KMS-11 (cell line): ENCODE measurements around the gene ZNF668.
"Not testable (repeated sequence)": the region's sequence is repeated elsewhere in the genome, so short reads cannot be mapped to it uniquely, and the experiment has no call there.

Source experiments
- H2AFZ ChIP-seq: fragments of 200-600 bp; sonication (generic); 2 replicates; pipeline ENCODE4 v1.6.1; 2016; ENCODE audit warnings: antibody characterized with exemption, mixed run types, low read depth
- H3K27ac ChIP-seq: fragments of 200-600 bp; sonication (generic); 2 replicates; pipeline ENCODE4 v1.6.1; 2016; ENCODE audit warnings: mild to moderate bottlenecking, mixed run types
- H3K27me3 ChIP-seq: fragments of 200-600 bp; sonication (generic); 2 replicates; pipeline ENCODE4 v1.6.1; 2017; ENCODE audit warnings: mild to moderate bottlenecking, low read depth, mixed run types, moderate library complexity; ENCODE audit not compliant: insufficient read depth
- H3K36me3 ChIP-seq: fragments of 200-600 bp; sonication (generic); 2 replicates; pipeline ENCODE4 v1.6.1; 2017; ENCODE audit warnings: mild to moderate bottlenecking, mixed run types; ENCODE audit not compliant: insufficient read depth
- H3K4me1 ChIP-seq: fragments of 200-600 bp; sonication (generic); 2 replicates; pipeline ENCODE4 v1.6.1; 2016; ENCODE audit warnings: mild to moderate bottlenecking, low read depth, mixed run types; ENCODE audit not compliant: poor library complexity, severe bottlenecking
- H3K4me2 ChIP-seq: fragments of 200-600 bp; sonication (generic); 2 replicates; pipeline ENCODE4 v1.7.0; 2016; ENCODE audit warnings: mild to moderate bottlenecking, mixed run types
- H3K4me3 ChIP-seq: fragments of 200-600 bp; sonication (generic); IDR thresholded peaks from 2 replicates; pipeline ENCODE4 v1.6.1; 2017; ENCODE audit warnings: low read depth, low read length, mixed read lengths; ENCODE audit not compliant: insufficient read depth
- H3K79me2 ChIP-seq: fragments of 200-600 bp; sonication (generic); 2 replicates; pipeline ENCODE4 v1.6.1; 2016; ENCODE audit warnings: low read depth, mixed run types; ENCODE audit not compliant: insufficient read depth
- H3K9ac ChIP-seq: fragments of 200-600 bp; sonication (generic); 2 replicates; pipeline ENCODE4 v1.6.1; 2016; ENCODE audit warnings: mild to moderate bottlenecking, mixed run types
- H4K20me1 ChIP-seq: fragments of 200-600 bp; sonication (generic); 2 replicates; pipeline ENCODE4 v1.6.1; 2016; ENCODE audit warnings: mild to moderate bottlenecking, mixed run types; ENCODE audit not compliant: insufficient read depth
- TF ChIP-seq, protein P1 (sequence below): fragments of 200-600 bp; sonication (generic); conservative IDR thresholded peaks from 2 replicates; pipeline ENCODE4 v1.6.1; 2017; ENCODE audit warnings: low read depth, mild to moderate bottlenecking, antibody characterized with exemption, low read length, moderate library complexity, mixed read lengths

Gene ZNF668

GRCh38 chr16:31108035-31108793, 34.2 kb upstream of the ZNF668 start, which contains the start of gene BCKDK:
Gene BCKDK (plus strand): TSS chr16:31108386. CDS start chr16:31109224, 838 bp downstream.
- TF ChIP-seq, protein P1, sequence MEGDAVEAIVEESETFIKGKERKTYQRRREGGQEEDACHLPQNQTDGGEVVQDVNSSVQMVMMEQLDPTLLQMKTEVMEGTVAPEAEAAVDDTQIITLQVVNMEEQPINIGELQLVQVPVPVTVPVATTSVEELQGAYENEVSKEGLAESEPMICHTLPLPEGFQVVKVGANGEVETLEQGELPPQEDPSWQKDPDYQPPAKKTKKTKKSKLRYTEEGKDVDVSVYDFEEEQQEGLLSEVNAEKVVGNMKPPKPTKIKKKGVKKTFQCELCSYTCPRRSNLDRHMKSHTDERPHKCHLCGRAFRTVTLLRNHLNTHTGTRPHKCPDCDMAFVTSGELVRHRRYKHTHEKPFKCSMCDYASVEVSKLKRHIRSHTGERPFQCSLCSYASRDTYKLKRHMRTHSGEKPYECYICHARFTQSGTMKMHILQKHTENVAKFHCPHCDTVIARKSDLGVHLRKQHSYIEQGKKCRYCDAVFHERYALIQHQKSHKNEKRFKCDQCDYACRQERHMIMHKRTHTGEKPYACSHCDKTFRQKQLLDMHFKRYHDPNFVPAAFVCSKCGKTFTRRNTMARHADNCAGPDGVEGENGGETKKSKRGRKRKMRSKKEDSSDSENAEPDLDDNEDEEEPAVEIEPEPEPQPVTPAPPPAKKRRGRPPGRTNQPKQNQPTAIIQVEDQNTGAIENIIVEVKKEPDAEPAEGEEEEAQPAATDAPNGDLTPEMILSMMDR: no peak
- H3K4me1 ChIP-seq: peaks cover 21% of the 10 kb centered on the region
- H3K79me2 ChIP-seq: peaks cover 14% of the 10 kb centered on the region; the same call in 1 of the 2 replicates
- no peaks in the 10 kb centered on the region for H3K27me3 ChIP-seq
- H3K9ac ChIP-seq: peak within 1 kb of the TSS; percentile 87
- peak within 1 kb of the TSS; percentile 87 for H3K27ac ChIP-seq
- no peaks in the 10 kb centered on the region for H4K20me1 ChIP-seq
- H3K36me3 ChIP-seq: no peaks in the 10 kb centered on the region
- peak within 1 kb of the TSS; percentile 98 for H3K4me2 ChIP-seq
- peak within 1 kb of the TSS; percentile 67 for H3K4me3 ChIP-seq
- peak within 1 kb of the TSS; percentile 75 for H2AFZ ChIP-seq

- Histone ChIP-seq H4K20me1 (no peaks in the 10 kb centered on the region), H3K27ac (peak overlapping the region; percentile 87)
These were observed 33.4 kb upstream of the ZNF668 start for GRCh38 chr16:31107465-31107867.

GRCh38 chr16:31106509-31107464, 32.7 kb upstream of the ZNF668 start:
- peak overlapping the region; percentile 87 for H3K27ac ChIP-seq
- no peaks in the 10 kb centered on the region for H4K20me1 ChIP-seq
- TF ChIP-seq, protein P1: no peak
- H3K4me1 ChIP-seq: peaks cover 21% of the 10 kb centered on the region
- no peaks in the 10 kb centered on the region for H3K36me3 ChIP-seq
- peak overlapping the region; percentile 98 for H3K4me2 ChIP-seq
- no peak overlapping the region for H3K4me3 ChIP-seq
- H3K27me3 ChIP-seq: no peaks in the 10 kb centered on the region
- peak overlapping the region; percentile 87; the same call in 1 of the 2 replicates for H3K9ac ChIP-seq
- peak overlapping the region; percentile 75 for H2AFZ ChIP-seq
- peaks cover 14% of the 10 kb centered on the region; the same call in 1 of the 2 replicates for H3K79me2 ChIP-seq

More at GRCh38 chr16:31107465-31107867, 33.4 kb upstream of the ZNF668 start:
- H3K4me2 ChIP-seq: peak overlapping the region; percentile 98
- H2AFZ ChIP-seq: peak overlapping the region; percentile 75
- H3K36me3 ChIP-seq: no peaks in the 10 kb centered on the region
- TF ChIP-seq, protein P1: no peak
- no peaks in the 10 kb centered on the region for H3K27me3 ChIP-seq
- peak overlapping the region; percentile 87 for H3K9ac ChIP-seq
- peaks cover 21% of the 10 kb centered on the region for H3K4me1 ChIP-seq
- H3K79me2 ChIP-seq: peaks cover 14% of the 10 kb centered on the region; the same call in 1 of the 2 replicates
- H3K4me3 ChIP-seq: peak overlapping the region; percentile 67

GRCh38 chr16:31105677-31106213, 31.7 kb upstream of the ZNF668 start:
- TF ChIP-seq, protein P1: peak; percentile 68
- H3K4me3 ChIP-seq: no peak overlapping the region
- no peak overlapping the region for H3K27ac ChIP-seq
- no peak overlapping the region for H2AFZ ChIP-seq
- no peak overlapping the region for H3K9ac ChIP-seq
- H3K36me3 ChIP-seq: no peaks in the 10 kb centered on the region
- H4K20me1 ChIP-seq: no peaks in the 10 kb centered on the region
- no peaks in the 10 kb centered on the region for H3K27me3 ChIP-seq
- no peak overlapping the region for H3K4me2 ChIP-seq
- peaks cover 14% of the 10 kb centered on the region; the same call in 1 of the 2 replicates for H3K79me2 ChIP-seq
- H3K4me1 ChIP-seq: peaks cover 21% of the 10 kb centered on the region

DNA sequence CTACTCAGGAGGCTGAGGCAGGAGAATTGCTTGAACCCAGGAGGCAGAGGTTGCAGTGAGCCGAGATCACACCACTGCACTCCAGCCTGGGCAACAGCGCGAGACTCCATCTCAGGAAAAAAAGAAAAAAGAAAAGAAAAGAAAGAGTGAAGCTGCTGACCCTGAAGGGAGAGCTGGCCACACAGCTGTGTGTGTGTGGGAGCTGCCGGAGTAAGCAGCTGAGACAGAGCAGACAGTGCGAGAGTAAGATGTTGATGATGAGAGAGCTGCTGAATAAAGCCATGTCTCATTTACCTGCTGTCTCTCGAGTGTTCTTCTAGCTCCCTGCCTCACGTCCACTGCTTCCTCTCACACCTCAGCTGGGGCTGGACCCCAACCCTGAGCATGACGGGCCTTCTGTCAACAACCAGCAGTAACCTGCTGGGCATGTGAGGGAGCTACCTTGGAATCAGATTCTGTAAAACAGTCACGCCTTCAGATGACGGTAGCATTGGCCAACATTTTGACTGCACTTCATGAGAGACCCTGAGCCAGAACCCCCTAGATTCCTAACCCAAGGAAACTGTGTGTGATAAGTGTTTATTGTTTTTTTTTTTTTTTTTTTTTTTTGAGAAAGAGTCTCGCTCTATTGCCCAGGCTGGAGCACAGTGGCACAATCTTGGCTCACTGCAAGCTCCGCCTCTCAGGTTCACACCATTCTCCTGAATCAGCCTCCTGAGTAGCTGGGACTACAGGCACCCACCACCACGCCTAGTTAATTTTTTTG, 27.0 kb upstream of the ZNF668 start:
- not testable (repeated sequence) for H3K4me3 ChIP-seq, H4K20me1 ChIP-seq, H3K27ac ChIP-seq, H2AFZ ChIP-seq, H3K9ac ChIP-seq, H3K4me1 ChIP-seq, H3K4me2 ChIP-seq, H3K27me3 ChIP-seq, H3K36me3 ChIP-seq, H3K79me2 ChIP-seq
